Glutamatergic neuron (in vitro differentiated cells): Measurements from ENCODE around the gene EFNA4. TPM values are rescaled to one million over a fixed set of nuclear protein-coding genes. Genes with fewer than 3 reads are reported as not detected.

ENCODE experiments used
- DNase-seq: peaks from one replicate; pipeline ENCODE4 v3.0.0; 2022
- H3K27ac Mint-ChIP-seq: one replicate; pipeline ENCODE4 v1.8.0; 2020; ENCODE audit warnings: mild to moderate bottlenecking, mixed read lengths, inconsistent platforms; ENCODE audit not compliant: unreplicated experiment
- H3K27me3 Mint-ChIP-seq: one replicate; pipeline ENCODE4 v1.8.0; 2020; ENCODE audit warnings: mild to moderate bottlenecking, moderate library complexity, mixed read lengths, inconsistent platforms; ENCODE audit not compliant: unreplicated experiment
- H3K36me3 Mint-ChIP-seq: one replicate; pipeline ENCODE4 v1.8.0; 2020; ENCODE audit warnings: mild to moderate bottlenecking, mixed read lengths, inconsistent platforms; ENCODE audit not compliant: unreplicated experiment
- H3K4me1 Mint-ChIP-seq: one replicate; pipeline ENCODE4 v1.8.0; 2020; ENCODE audit warnings: mild to moderate bottlenecking, low read depth, mixed read lengths, inconsistent platforms; ENCODE audit not compliant: unreplicated experiment
- H3K4me3 Mint-ChIP-seq: one replicate; pipeline ENCODE4 v1.8.0; 2020; ENCODE audit warnings: mild to moderate bottlenecking, mixed read lengths, inconsistent platforms; ENCODE audit not compliant: unreplicated experiment
- H3K9me3 Mint-ChIP-seq: one replicate; pipeline ENCODE4 v1.8.0; 2020; ENCODE audit warnings: mild to moderate bottlenecking, moderate library complexity, mixed read lengths, inconsistent platforms; ENCODE audit not compliant: unreplicated experiment
- total RNA-seq: library from RNA; stranded (reverse); fragmentation: NEBNext Ultra II Directional; extraction: Animal tissue kit (Norgen Biotek cat#: 25700); gene quantifications from one replicate; pipeline ENCODE4 v1.2.1, GENCODE V29; 2021; ENCODE audit not compliant: unreplicated experiment
- TF ChIP-seq, protein P1 (sequence below): fragments of 200-600 bp; sonication (generic); IDR thresholded peaks from one replicate; pipeline ENCODE4 v1.5.0; 2021; ENCODE audit not compliant: partially characterized antibody, unreplicated experiment

The EFNA4 gene
- total RNA-seq, 1 donor from 2014 or later: 2.9 TPM

GRCh38 chr1:155037851-155038441 lies 25.6 kb upstream of the EFNA4 start:
- TF ChIP-seq, protein P1, sequence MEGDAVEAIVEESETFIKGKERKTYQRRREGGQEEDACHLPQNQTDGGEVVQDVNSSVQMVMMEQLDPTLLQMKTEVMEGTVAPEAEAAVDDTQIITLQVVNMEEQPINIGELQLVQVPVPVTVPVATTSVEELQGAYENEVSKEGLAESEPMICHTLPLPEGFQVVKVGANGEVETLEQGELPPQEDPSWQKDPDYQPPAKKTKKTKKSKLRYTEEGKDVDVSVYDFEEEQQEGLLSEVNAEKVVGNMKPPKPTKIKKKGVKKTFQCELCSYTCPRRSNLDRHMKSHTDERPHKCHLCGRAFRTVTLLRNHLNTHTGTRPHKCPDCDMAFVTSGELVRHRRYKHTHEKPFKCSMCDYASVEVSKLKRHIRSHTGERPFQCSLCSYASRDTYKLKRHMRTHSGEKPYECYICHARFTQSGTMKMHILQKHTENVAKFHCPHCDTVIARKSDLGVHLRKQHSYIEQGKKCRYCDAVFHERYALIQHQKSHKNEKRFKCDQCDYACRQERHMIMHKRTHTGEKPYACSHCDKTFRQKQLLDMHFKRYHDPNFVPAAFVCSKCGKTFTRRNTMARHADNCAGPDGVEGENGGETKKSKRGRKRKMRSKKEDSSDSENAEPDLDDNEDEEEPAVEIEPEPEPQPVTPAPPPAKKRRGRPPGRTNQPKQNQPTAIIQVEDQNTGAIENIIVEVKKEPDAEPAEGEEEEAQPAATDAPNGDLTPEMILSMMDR: no peak
- H3K36me3 Mint-ChIP-seq: no peaks in the 10 kb centered on the region
- H3K9me3 Mint-ChIP-seq: peaks cover 8% of the 10 kb centered on the region
- DNase-seq: no peak
- H3K4me1 Mint-ChIP-seq: no peaks in the 10 kb centered on the region
- H3K4me3 Mint-ChIP-seq: peak overlapping the region; percentile 5
- no peak overlapping the region for H3K27ac Mint-ChIP-seq
- H3K27me3 Mint-ChIP-seq: peaks cover 2% of the 10 kb centered on the region

GRCh38 chr1:155038602-155039307 lies 24.8 kb upstream of the EFNA4 start:
- H3K36me3 Mint-ChIP-seq: no peaks in the 10 kb centered on the region

DNA sequence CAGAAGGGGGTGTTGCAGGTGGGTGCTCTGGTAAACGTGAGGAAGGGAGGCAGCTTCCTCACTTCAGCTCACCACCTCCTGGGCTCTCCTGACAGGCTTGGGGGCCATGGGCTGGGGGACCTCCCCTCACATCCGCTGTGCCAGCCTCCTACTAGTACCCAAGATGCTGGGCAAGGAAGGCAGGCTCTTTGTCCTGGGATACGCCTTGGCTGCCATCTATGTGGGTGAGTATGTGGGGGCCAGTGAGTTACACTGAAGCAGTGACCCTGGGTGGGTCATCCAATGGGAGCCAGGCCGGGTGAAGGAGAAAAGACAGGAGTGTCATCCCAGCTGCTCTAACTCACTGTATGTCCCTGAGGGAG lies 24.3 kb upstream of the EFNA4 start:
- peaks cover 2% of the 10 kb centered on the region for H3K27me3 Mint-ChIP-seq
- no peaks in the 10 kb centered on the region for H3K36me3 Mint-ChIP-seq
- no peak for DNase-seq
- H3K9me3 Mint-ChIP-seq: peaks cover 3% of the 10 kb centered on the region
- no peaks in the 10 kb centered on the region for H3K4me1 Mint-ChIP-seq
- no peak overlapping the region for H3K27ac Mint-ChIP-seq
- TF ChIP-seq, protein P1: no peak
- no peak overlapping the region for H3K4me3 Mint-ChIP-seq

More at GRCh38 chr1:155038602-155039307, 24.8 kb upstream of the EFNA4 start:
- H3K9me3 Mint-ChIP-seq: peaks cover 8% of the 10 kb centered on the region
- H3K4me3 Mint-ChIP-seq: no peak overlapping the region
- no peak for DNase-seq
- H3K4me1 Mint-ChIP-seq: no peaks in the 10 kb centered on the region
- H3K27me3 Mint-ChIP-seq: peaks cover 2% of the 10 kb centered on the region
- no peak overlapping the region for H3K27ac Mint-ChIP-seq
- TF ChIP-seq, protein P1: no peak

GRCh38 chr1:155040358-155041093 lies 23.0 kb upstream of the EFNA4 start:
- Mint-ChIP-seq H3K4me1 (peaks cover 4% of the 10 kb centered on the region), H3K27me3 (peaks cover 7% of the 10 kb centered on the region), H3K9me3 (peaks cover 2% of the 10 kb centered on the region), H3K27ac (no peak overlapping the region), H3K36me3 (no peaks in the 10 kb centered on the region), H3K4me3 (no peak overlapping the region)
- no peak for DNase-seq
- TF ChIP-seq, protein P1: no peak
